Measurements from ENCODE around the gene NBPF6. TPM values are rescaled to one million over a fixed set of nuclear protein-coding genes. Genes with fewer than 3 reads are reported as not detected.
A peak's percentile ranks its signal among the peaks of the same experiment; 100 is the strongest.

NBPF6 gene
- total and polyA plus RNA-seq, 2 experiments from 2014 or later, result not detected

GRCh38 chr1:108503062-108503733 is 53.1 kb downstream of the NBPF6 start (continued):
- TF ChIP-seq ZNF462 (CRISPR knock-in tag; IDR thresholded peaks at IDR 0.05), result peak; percentile 66
- TF ChIP-seq ETS1 (IDR thresholded peaks at IDR 0.05), result no peak
- TF ChIP-seq NANOG (IDR thresholded peaks at IDR 0.05; ENCODE audit: borderline replicate concordance), result no peak
- no peak for TF ChIP-seq ZNF114 (CRISPR knock-in tag; IDR thresholded peaks at IDR 0.05)
- no peak for TF ChIP-seq REST (IDR thresholded peaks at IDR 0.05; ENCODE audit: unreplicated experiment)

All from GM23338 (cell line).